Endodermal cell (in vitro differentiated cells): ENCODE data around the gene WHRN. TPM values are rescaled to one million over a fixed set of nuclear protein-coding genes. Genes with fewer than 3 reads are reported as not detected.

Source experiments
- DNase-seq: peaks from one replicate; pipeline ENCODE4 v3.0.0-alpha.2; 2017
- H3K27ac ChIP-seq: 2 replicates; pipeline ENCODE4 v1.5.1; 2013; ENCODE audit warnings: mild to moderate bottlenecking, low read depth, low read length, moderate library complexity
- H3K27me3 ChIP-seq: 2 replicates; pipeline ENCODE4 v1.6.1; 2013; ENCODE audit warnings: mild to moderate bottlenecking, low read length, moderate library complexity; ENCODE audit not compliant: insufficient read depth, control insufficient read depth, poor library complexity, severe bottlenecking
- H3K36me3 ChIP-seq: 2 replicates; pipeline ENCODE4 v1.7.0; 2013; ENCODE audit warnings: mild to moderate bottlenecking, low read length, moderate library complexity; ENCODE audit not compliant: control insufficient read depth, insufficient read depth
- H3K4me1 ChIP-seq: one replicate; pipeline ENCODE4 v1.7.0; 2013; ENCODE audit warnings: low read length; ENCODE audit not compliant: control insufficient read depth, insufficient read depth
- H3K4me3 ChIP-seq: 2 replicates; pipeline ENCODE4 v1.5.1; 2013; ENCODE audit warnings: mild to moderate bottlenecking, low read length, moderate library complexity
- H3K9ac ChIP-seq: 2 replicates; pipeline ENCODE4 v1.6.1; 2013; ENCODE audit warnings: mild to moderate bottlenecking, low read length, moderate library complexity; ENCODE audit not compliant: poor library complexity, severe bottlenecking; ENCODE audit errors: extremely low read depth
- H3K9me3 ChIP-seq: 2 replicates; pipeline ENCODE4 v1.6.1; 2013; ENCODE audit warnings: mild to moderate bottlenecking, low read length, moderate library complexity; ENCODE audit not compliant: control insufficient read depth
- H3K27ac Mint-ChIP-seq: 2 replicates; pipeline ENCODE4 v1.8.0; 2020; ENCODE audit warnings: mixed read lengths
- H3K27me3 Mint-ChIP-seq: 2 replicates; pipeline ENCODE4 v1.8.0; 2021; ENCODE audit warnings: mild to moderate bottlenecking, mixed read lengths; ENCODE audit not compliant: insufficient read depth
- H3K36me3 Mint-ChIP-seq: 2 replicates; pipeline ENCODE4 v1.8.0; 2020; ENCODE audit warnings: low read depth, mixed read lengths
- H3K4me1 Mint-ChIP-seq: 2 replicates; pipeline ENCODE4 v1.8.0; 2020; ENCODE audit warnings: mixed read lengths
- H3K4me3 Mint-ChIP-seq: 2 replicates; pipeline ENCODE4 v1.8.0; 2020; ENCODE audit warnings: mild to moderate bottlenecking, moderate library complexity, mixed read lengths
- H3K9me3 Mint-ChIP-seq: 2 replicates; pipeline ENCODE4 v1.8.0; 2020; ENCODE audit warnings: mild to moderate bottlenecking, mixed read lengths
- CTCF ChIP-seq: fragments of 200-600 bp; sonication (generic); conservative IDR thresholded peaks from 2 replicates; pipeline ENCODE4 v1.5.0; 2021; ENCODE audit warnings: antibody characterized with exemption, mild to moderate bottlenecking
- WGBS, 2 experiments: methylation state at CpG; one replicate each; pipeline versions ENCODE4 v1.1.5 to v1.1.7; 2013; ENCODE audit warnings: missing lambda C conversion rate in 2 of 2, mixed read lengths in 1 of 2; ENCODE audit not compliant: insufficient coverage in 1 of 2, insufficient read length in 1 of 2; 5-methylcytosine and 5-hydroxymethylcytosine counted together
- total RNA-seq, 2 donors: library from RNA; stranded (reverse); fragmentation: NEBNext Ultra II Directional in 1 of 2; extraction: Animal tissue kit (Norgen Biotek cat#: 25700) in 1 of 2; gene quantifications; 2 replicates in 1 of 2; 3 replicates in 1 of 2; pipeline ENCODE4 v1.2.1, GENCODE V29; 2021

Gene WHRN
- total RNA-seq, 2 donors from 2014 or later: 7.0 to 12.8 TPM

DNA sequence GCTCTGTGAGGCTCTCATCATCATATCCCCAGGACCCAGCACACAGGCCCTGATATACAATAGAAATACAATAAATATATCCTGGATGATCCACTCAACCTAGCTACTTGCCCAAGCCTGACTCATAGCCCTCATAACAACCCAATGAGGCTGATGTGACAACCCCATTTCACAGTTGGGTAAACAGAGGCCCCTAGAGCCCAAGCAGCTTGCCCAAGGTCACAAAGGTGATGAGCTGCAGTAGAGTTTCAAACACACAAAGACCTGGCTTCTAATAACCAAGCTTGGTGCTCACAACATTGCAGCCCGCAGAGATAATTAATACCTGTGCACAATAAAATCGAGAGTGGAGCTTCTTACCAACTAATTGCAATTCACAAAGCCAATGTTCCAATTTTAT is 114.3 kb downstream of the WHRN start:
- no peak overlapping the region for H3K4me3 ChIP-seq
- H3K9me3 ChIP-seq: no peaks in the 10 kb centered on the region
- Mint-ChIP-seq H3K9me3 (no peaks in the 10 kb centered on the region), H3K4me1 (peaks cover 55% of the 10 kb centered on the region), H3K27ac (no peak overlapping the region), H3K4me3 (no peak overlapping the region), H3K27me3 (peaks cover 11% of the 10 kb centered on the region), H3K36me3 (no peaks in the 10 kb centered on the region)
- TF ChIP-seq CTCF: no peak
- H3K27ac ChIP-seq: no peak overlapping the region
- 95% methylated on average over 2 of the region's 2 CpGs for WGBS, 2 experiments
- no peak overlapping the region for H3K9ac ChIP-seq
- peaks cover 39% of the 10 kb centered on the region for H3K27me3 ChIP-seq
- H3K4me1 ChIP-seq: peaks cover 16% of the 10 kb centered on the region
- H3K36me3 ChIP-seq: no peaks in the 10 kb centered on the region
- no peak for DNase-seq

DNA sequence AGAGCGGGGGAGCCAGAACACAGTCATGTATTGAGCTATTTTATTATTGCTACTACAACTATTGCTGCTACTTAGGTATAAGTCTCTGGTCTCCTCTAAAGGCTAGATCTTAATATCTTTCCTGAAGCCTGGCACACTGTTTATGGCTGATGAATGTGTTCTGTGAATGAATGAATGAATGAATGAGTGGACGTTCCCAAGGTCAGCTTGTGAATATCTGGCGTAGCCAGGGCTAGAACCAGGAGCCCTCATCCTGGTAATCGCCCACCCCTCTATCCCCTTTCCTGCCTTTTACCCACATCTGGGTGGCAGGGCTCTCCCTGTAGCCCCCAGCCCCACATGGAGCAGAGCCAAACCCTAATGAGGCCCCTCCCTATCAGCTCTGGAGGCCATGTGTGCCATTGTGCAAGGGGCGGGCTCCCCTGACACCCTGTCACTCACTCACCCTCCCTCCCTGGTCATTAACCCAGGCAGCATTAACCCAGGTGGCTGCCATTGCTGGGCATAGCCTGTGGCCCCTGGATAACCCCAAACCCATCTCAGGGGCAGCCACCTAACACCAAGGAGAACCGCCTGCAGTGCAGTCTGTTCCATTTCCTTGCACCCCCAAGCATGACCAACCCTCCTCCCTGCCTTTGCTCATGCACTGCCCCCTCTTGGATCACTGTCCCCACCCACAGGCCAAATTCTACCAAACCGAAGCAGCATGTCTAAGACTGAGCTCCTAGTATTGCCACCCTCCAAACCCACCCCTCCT is 115.5 kb downstream of the WHRN start:
- Mint-ChIP-seq H3K27ac (peak overlapping the region; percentile 53), H3K9me3 (no peaks in the 10 kb centered on the region)

DNA sequence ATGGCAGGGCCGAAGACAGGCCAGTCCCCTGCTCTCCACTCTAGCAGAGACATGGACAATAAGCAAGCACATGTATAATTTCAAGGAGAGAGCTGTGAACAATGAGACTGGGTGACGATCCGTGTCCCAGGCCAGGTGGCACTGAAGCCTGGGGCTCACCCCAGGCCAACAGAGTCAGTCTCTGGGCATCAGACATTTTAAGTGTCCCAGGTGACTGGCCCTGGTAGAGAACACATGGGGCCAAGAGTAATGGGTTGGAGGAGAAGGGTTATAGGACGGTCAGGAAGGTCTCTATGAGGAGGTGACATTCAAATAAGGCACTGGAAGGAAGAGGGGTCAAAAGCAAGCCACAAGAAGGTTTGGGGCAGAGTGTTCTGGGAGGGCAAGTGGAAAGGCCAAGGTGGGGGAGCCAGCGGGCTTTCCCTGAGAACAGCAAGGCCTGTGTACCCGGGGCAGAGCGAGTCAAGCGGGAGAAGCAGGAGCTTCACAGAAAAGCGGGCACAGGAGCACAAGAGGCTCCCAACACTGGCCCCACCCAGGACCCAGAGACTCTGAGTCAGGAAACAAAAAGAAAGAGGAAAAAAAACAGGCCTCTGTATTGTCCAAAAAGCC is 116.4 kb downstream of the WHRN start:
- H3K27ac Mint-ChIP-seq: peak overlapping the region; percentile 39

More for the DNA sequence above, 115.5 kb downstream of the WHRN start:
- no peak for TF ChIP-seq CTCF
- WGBS, 2 experiments: 73 to 88% methylated on average over 3 to 7 of the region's 7 CpGs
- peak; percentile 52 for DNase-seq
- Mint-ChIP-seq H3K27me3 (peaks cover 11% of the 10 kb centered on the region), H3K36me3 (no peaks in the 10 kb centered on the region), H3K4me1 (peaks cover 50% of the 10 kb centered on the region), H3K4me3 (no peak overlapping the region)
- no peak overlapping the region for H3K4me3 ChIP-seq
- H3K4me1 ChIP-seq: peaks cover 19% of the 10 kb centered on the region
- H3K36me3 ChIP-seq: no peaks in the 10 kb centered on the region
- no peaks in the 10 kb centered on the region for H3K9me3 ChIP-seq
- peaks cover 36% of the 10 kb centered on the region for H3K27me3 ChIP-seq
- no peak overlapping the region for H3K27ac ChIP-seq
- no peak overlapping the region for H3K9ac ChIP-seq

More for the DNA sequence above, 116.4 kb downstream of the WHRN start:
- Mint-ChIP-seq H3K9me3 (no peaks in the 10 kb centered on the region), H3K27me3 (peaks cover 11% of the 10 kb centered on the region), H3K4me3 (no peak overlapping the region), H3K36me3 (no peaks in the 10 kb centered on the region), H3K4me1 (peaks cover 50% of the 10 kb centered on the region)
- Histone ChIP-seq H3K4me3 (no peak overlapping the region), H3K36me3 (no peaks in the 10 kb centered on the region), H3K9ac (no peak overlapping the region), H3K27me3 (peaks cover 29% of the 10 kb centered on the region), H3K9me3 (no peaks in the 10 kb centered on the region), H3K4me1 (peaks cover 19% of the 10 kb centered on the region), H3K27ac (no peak overlapping the region)
- WGBS, 2 experiments: 83 to 87% methylated on average over 6 to 9 of the region's 9 CpGs
- no peak for DNase-seq
- TF ChIP-seq CTCF: no peak
